Upper lobe of right lung (tissue), 1 donor: ENCODE data around the gene CEACAM1. TPM values are rescaled to one million over a fixed set of nuclear protein-coding genes. Genes with fewer than 3 reads are reported as not detected.

Experiments
- ATAC-seq: fragments of 200-7000 bp; cut with Tn5 transposase; one replicate; pipeline ENCODE4 v1.9.1; 2020; ENCODE audit warnings: mild to moderate bottlenecking, moderate library complexity
- DNase-seq: peaks from one replicate; pipeline ENCODE4 v3.0.0-alpha.2; 2020
- H3K27ac ChIP-seq: fragments of 200-600 bp; one replicate; pipeline ENCODE4 v1.8.0; 2022
- H3K27me3 ChIP-seq: fragments of 200-600 bp; one replicate; pipeline ENCODE4 v1.8.0; 2022; ENCODE audit warnings: mild to moderate bottlenecking
- H3K36me3 ChIP-seq: fragments of 200-600 bp; one replicate; pipeline ENCODE4 v1.8.0; 2022
- H3K4me1 ChIP-seq: fragments of 200-600 bp; one replicate; pipeline ENCODE4 v1.8.0; 2022
- H3K4me3 ChIP-seq: fragments of 200-600 bp; one replicate; pipeline ENCODE4 v1.8.0; 2022; ENCODE audit warnings: mild to moderate bottlenecking
- H3K9me3 ChIP-seq: fragments of 200-600 bp; one replicate; pipeline ENCODE4 v1.8.0; 2022
- intact Hi-C: fragments of 100-400 bp; cut with DNase I; formaldehyde crosslinking; loops from one replicate; pipeline ENCODE4 v1.11.0; 2022
- total RNA-seq: library from RNA; stranded (reverse); fragmentation: NEBNext Ultra II Directional; extraction: Animal tissue kit (Norgen Biotek cat#: 25700); gene quantifications from one replicate; pipeline ENCODE4 v1.2.1, GENCODE V29; 2021
- TF ChIP-seq, protein P1 (sequence below): fragments of 200-600 bp; IDR thresholded peaks from one replicate; pipeline ENCODE4 v1.8.0; 2022; ENCODE audit warnings: antibody characterized with exemption
- donor health status: DM: no; HTN: yes; CAD: no; lungs with severe emphysema.

CEACAM1 gene
- total RNA-seq, 1 donor from 2014 or later = 13.1 TPM

DNA sequence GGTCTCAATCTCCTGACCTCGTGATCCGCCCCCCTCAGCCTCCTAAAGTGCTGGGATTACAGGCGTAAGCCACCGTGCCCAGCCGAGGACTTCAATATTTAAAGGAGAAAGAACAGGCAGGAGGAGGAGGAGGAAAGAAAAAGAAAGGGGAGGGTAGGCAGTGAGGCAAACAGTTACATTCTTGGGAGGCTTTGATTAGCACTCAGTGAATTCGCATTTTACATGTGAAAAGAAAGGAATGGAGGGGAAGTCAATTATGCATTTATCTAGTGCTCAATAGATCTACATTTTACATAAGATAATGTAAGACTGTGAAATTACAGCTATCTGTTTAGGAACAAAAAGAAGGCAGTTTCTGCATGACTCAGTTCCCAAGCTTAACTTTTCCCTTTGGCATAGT, 54.6 kb downstream of the CEACAM1 start:
- H3K9me3 ChIP-seq = no peaks in the 10 kb centered on the region
- no peaks in the 10 kb centered on the region for H3K36me3 ChIP-seq
- no peaks in the 10 kb centered on the region for H3K4me1 ChIP-seq
- no peak overlapping the region for H3K27ac ChIP-seq
- H3K4me3 ChIP-seq = no peak overlapping the region
- TF ChIP-seq, protein P1, sequence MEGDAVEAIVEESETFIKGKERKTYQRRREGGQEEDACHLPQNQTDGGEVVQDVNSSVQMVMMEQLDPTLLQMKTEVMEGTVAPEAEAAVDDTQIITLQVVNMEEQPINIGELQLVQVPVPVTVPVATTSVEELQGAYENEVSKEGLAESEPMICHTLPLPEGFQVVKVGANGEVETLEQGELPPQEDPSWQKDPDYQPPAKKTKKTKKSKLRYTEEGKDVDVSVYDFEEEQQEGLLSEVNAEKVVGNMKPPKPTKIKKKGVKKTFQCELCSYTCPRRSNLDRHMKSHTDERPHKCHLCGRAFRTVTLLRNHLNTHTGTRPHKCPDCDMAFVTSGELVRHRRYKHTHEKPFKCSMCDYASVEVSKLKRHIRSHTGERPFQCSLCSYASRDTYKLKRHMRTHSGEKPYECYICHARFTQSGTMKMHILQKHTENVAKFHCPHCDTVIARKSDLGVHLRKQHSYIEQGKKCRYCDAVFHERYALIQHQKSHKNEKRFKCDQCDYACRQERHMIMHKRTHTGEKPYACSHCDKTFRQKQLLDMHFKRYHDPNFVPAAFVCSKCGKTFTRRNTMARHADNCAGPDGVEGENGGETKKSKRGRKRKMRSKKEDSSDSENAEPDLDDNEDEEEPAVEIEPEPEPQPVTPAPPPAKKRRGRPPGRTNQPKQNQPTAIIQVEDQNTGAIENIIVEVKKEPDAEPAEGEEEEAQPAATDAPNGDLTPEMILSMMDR = no peak
- no peaks in the 10 kb centered on the region for H3K27me3 ChIP-seq
- DNase-seq = no peak
- intact Hi-C loops = no loop called here
- no peak for ATAC-seq

DNA sequence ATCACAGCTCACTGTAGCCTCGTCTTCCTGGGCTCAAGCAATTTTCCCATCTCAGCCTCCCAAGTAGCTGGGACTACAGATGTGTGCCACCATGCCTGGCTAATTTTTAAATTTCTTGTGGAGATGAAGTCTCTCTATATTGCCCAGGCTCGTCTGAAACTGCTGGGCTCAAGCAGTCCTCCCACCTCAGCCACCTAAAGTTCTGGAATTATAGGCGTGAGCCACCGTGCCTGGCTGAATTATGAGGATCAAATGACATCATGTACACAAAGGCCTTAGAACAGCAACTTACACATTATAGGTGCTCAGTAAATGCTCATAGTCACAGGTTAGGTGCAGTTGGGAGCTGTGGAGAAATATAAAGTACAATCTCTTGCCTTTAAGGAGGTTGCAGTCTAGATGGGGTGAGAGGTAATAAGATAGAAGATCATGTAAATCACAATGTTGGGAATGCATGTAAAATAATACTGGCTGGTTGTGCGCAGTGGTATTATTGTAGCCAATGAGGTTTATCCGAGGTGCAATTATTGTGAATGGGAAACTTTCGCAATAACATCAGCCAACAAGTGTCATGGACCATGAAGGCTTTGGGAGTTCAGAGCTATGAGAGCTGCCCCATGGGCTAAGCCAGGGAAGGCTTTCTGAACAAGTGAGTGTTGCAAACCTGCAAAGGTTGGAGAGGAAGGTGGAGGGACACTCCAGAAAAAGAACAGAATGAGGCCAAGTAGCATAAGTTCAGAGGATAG, 55.7 kb downstream of the CEACAM1 start:
- H3K9me3 ChIP-seq = no peaks in the 10 kb centered on the region
- no peaks in the 10 kb centered on the region for H3K4me1 ChIP-seq
- ATAC-seq (no peak), DNase-seq (no peak)
- H3K27ac ChIP-seq = no peak overlapping the region
- no peak overlapping the region for H3K4me3 ChIP-seq
- TF ChIP-seq, protein P1 = no peak
- intact Hi-C loops = no loop called here
- H3K36me3 ChIP-seq = no peaks in the 10 kb centered on the region
- H3K27me3 ChIP-seq = no peaks in the 10 kb centered on the region

DNA sequence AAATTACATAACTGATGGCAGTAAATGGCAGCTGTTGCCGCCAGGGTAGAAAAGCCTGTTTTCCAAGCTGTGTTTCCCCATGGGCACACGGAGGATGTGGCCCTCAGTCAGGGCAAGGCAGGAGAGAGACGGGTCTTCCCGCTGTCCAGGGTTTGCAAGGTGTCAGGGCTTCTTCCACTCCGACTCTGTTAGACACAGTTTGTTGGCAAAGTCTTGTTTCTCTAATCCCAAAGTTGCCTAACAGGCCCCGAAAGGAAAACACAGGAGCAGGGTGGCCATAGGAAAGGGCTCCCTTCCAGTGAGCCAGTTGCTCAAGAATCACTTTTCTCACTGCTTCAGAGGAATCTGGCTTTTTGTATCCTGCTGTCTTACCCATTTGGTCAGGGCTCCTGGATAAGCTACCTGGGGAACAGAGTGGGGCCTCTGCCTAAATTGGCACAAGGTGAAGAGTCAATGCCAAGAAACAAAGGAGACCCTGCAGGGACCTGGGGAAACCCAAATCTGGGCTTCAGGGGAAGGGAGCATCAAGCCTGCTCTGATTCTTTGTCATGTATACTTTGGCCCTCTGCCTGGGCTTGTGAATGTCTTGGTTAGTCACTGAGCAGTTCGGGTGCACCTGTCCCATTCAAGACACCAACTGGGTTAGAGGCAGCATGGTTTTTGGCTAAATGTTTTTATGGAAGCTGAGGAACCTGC, 56.6 kb downstream of the CEACAM1 start:
- no peaks in the 10 kb centered on the region for H3K36me3 ChIP-seq
- no peaks in the 10 kb centered on the region for H3K4me1 ChIP-seq
- H3K27me3 ChIP-seq = no peaks in the 10 kb centered on the region
- H3K9me3 ChIP-seq = no peaks in the 10 kb centered on the region
- DNase-seq (no peak), ATAC-seq (peak; percentile 23)
- no peak overlapping the region for H3K4me3 ChIP-seq
- H3K27ac ChIP-seq = no peak overlapping the region
- intact Hi-C loops = no loop called here
- TF ChIP-seq, protein P1 = no peak

DNA sequence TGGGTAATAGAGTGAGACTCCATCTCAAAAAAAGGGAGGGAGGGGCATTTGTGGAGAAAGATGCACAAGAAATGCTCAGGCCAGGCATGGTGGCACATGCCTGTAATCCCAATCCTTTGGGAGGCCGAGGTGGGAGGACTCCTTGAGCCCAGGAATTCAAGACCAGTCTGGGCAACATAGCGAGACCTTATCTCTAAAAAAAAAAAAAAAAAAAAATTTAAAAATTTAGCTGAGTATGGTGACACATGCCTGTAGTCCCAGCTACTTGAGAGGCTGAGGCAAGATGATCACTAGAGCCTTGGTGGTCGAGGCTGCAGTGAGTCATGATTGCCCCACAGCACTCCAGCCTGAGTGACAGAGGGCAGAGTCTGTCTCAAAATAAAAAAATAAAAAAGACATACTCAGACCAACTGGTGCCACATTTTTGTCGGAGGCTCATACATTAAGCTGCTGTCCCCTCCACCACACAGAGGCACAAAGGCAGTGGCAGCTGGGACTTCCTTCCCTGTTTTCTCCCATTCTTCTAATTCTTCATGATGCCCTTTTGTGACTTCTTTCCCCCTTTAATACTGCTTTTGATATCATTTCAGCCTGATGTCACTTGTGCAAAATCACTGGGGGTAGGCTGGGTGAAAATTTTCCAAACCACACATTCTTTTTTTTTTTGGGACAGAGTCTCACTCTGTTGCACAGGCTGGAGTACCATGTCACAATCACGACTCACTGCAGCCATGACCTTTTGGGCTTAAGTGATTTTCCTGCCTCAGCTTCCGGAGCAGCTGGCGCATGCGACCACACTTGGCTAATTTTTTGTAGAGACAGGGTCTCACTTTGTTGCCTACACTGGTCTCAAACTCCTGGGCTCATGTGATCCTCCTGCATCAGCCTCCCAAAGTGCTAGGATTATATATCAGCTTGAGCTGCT, 58.7 kb downstream of the CEACAM1 start:
- no peak for ATAC-seq
- H3K4me1 ChIP-seq = no peaks in the 10 kb centered on the region
- intact Hi-C loops = no loop called here

DNA sequence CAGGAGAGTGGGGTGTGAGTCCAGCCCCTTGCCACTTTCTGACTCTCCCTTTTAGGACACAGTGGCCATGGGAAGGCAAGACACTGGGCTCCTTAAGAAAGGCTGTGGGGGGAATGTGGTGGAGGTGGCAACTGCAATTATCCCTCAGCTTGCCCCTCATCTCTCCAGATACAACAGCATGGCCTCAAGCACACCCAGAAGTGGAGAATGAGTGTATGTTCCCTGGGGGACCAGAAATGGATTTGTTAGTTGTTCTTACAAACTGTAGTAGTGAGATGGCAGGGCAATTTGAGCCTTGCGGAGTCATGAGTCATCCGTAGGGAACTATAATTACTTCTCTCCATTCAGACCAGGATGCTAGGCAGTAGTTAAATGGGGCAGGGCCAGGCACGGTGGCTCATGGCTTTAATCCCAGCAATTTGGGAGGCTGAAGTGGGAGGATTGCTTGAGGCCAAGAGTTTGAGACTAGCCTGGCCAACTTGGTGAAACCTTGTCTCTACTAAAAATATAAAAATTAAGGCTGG, 59.9 kb downstream of the CEACAM1 start:
- ATAC-seq (no peak), DNase-seq (no peak)
- intact Hi-C loops = no loop called here
- Histone ChIP-seq H3K27me3 (no peaks in the 10 kb centered on the region), H3K27ac (no peak overlapping the region), H3K9me3 (no peaks in the 10 kb centered on the region), H3K36me3 (no peaks in the 10 kb centered on the region), H3K4me1 (no peaks in the 10 kb centered on the region), H3K4me3 (no peak overlapping the region)
- TF ChIP-seq, protein P1 = no peak

More for the DNA sequence above, 58.7 kb downstream of the CEACAM1 start:
- DNase-seq = no peak
- Histone ChIP-seq H3K36me3 (no peaks in the 10 kb centered on the region), H3K27ac (no peak overlapping the region), H3K27me3 (no peaks in the 10 kb centered on the region), H3K9me3 (no peaks in the 10 kb centered on the region), H3K4me3 (no peak overlapping the region)
- TF ChIP-seq, protein P1 = no peak
